Activated CD4-positive, alpha-beta T cell treated with anti-CD3 and anti-CD28 coated beads, Interleukin-2, amount 10 ng/mL, durations not matched to agents 7 days and 5 days (primary cell): Measurements from ENCODE around the gene CHCHD4. TPM values are rescaled to one million over a fixed set of nuclear protein-coding genes. Genes with fewer than 3 reads are reported as not detected.
"Not testable (repeated sequence)": the region's sequence is repeated elsewhere in the genome, so short reads cannot be mapped to it uniquely, and the experiment has no call there.

Experiments
- CTCF ChIA-PET: fragments of 350-600 bp; sonication (Branson Sonifier 250); formaldehyde crosslinking; loops from one replicate; lab custom pipeline; 2021; ENCODE audit warnings: antibody characterized with exemption; lab: Charles Lee
- POLR2A ChIA-PET: fragments of 350-600 bp; sonication (Branson Sonifier 250); formaldehyde crosslinking; loops from one replicate; lab custom pipeline; 2021; ENCODE audit warnings: antibody characterized with exemption; lab: Charles Lee
- DNase-seq: peaks from one replicate; pipeline ENCODE4 v3.0.0-alpha.2; 2020
- H3K27ac Mint-ChIP-seq: one replicate; pipeline ENCODE4 v1.8.0; 2021; ENCODE audit warnings: mild to moderate bottlenecking, moderate library complexity, mixed read lengths
- H3K27me3 Mint-ChIP-seq: one replicate; pipeline ENCODE4 v1.8.0; 2021; ENCODE audit warnings: mixed read lengths
- H3K36me3 Mint-ChIP-seq: one replicate; pipeline ENCODE4 v1.8.0; 2021; ENCODE audit warnings: low read depth, mixed read lengths
- H3K4me1 Mint-ChIP-seq: one replicate; pipeline ENCODE4 v1.8.0; 2021; ENCODE audit warnings: mixed read lengths
- H3K4me3 Mint-ChIP-seq: one replicate; pipeline ENCODE4 v1.8.0; 2021; ENCODE audit warnings: mild to moderate bottlenecking, moderate library complexity, mixed read lengths
- H3K9me3 Mint-ChIP-seq: one replicate; pipeline ENCODE4 v1.8.0; 2021; ENCODE audit warnings: mixed read lengths
- total RNA-seq, 2 experiments: library from RNA; stranded (reverse); gene quantifications; one replicate each; pipeline ENCODE4 v1.2.3, GENCODE V29; 2021

Gene CHCHD4
- total RNA-seq, 2 experiments from 2014 or later, result 12.7 to 13.2 TPM

- no peaks in the 10 kb centered on the region for H3K4me1 Mint-ChIP-seq
- ChIA-PET POLR2A (no interaction called here), CTCF (no interaction called here)
- H3K27me3 Mint-ChIP-seq, result peaks cover 20% of the 10 kb centered on the region
- DNase-seq, result no peak
- H3K36me3 Mint-ChIP-seq, result no peaks in the 10 kb centered on the region
- H3K9me3 Mint-ChIP-seq, result peaks cover 5% of the 10 kb centered on the region
- H3K4me3 Mint-ChIP-seq, result no peak overlapping the region
- no peak overlapping the region for H3K27ac Mint-ChIP-seq
Observed at GRCh38 chr3:14097616-14098391, 26.9 kb downstream of the CHCHD4 start.

- DNase-seq, result no peak
- ChIA-PET CTCF (no interaction called here), POLR2A (no interaction called here)
- H3K27ac Mint-ChIP-seq, result no peak overlapping the region
- H3K4me3 Mint-ChIP-seq, result no peak overlapping the region
- peaks cover 5% of the 10 kb centered on the region for H3K9me3 Mint-ChIP-seq
- no peaks in the 10 kb centered on the region for H3K36me3 Mint-ChIP-seq
- peaks cover 15% of the 10 kb centered on the region for H3K27me3 Mint-ChIP-seq
- H3K4me1 Mint-ChIP-seq, result no peaks in the 10 kb centered on the region
Observed at GRCh38 chr3:14096742-14097141, 27.9 kb downstream of the CHCHD4 start.

- Mint-ChIP-seq H3K4me1 (no peaks in the 10 kb centered on the region), H3K9me3 (peaks cover 5% of the 10 kb centered on the region), H3K27me3 (peaks cover 6% of the 10 kb centered on the region), H3K36me3 (no peaks in the 10 kb centered on the region), H3K4me3 (no peak overlapping the region), H3K27ac (no peak overlapping the region)
- POLR2A ChIA-PET, result no interaction called here
- CTCF ChIA-PET, result interaction anchor here (1.7 kb wide), 1 partner anchor 20 kb away, joined by 3 read pairs; no protein-coding TSS in a partner anchor
- DNase-seq, result no peak
Observed at GRCh38 chr3:14093831-14094230, 30.8 kb downstream of the CHCHD4 start.

- no peaks in the 10 kb centered on the region for H3K4me1 Mint-ChIP-seq
- no peak for DNase-seq
- ChIA-PET POLR2A (interaction anchor here (0.6 kb wide), 1 partner anchor 542 kb away, joined by 4 read pairs; no protein-coding TSS in a partner anchor), CTCF (interaction anchor here (0.7 kb wide), 1 partner anchor 55 kb away, joined by 5 read pairs; no protein-coding TSS in a partner anchor)
- no peak overlapping the region for H3K4me3 Mint-ChIP-seq
- no peak overlapping the region for H3K27ac Mint-ChIP-seq
- peaks cover 3% of the 10 kb centered on the region for H3K9me3 Mint-ChIP-seq
- no peaks in the 10 kb centered on the region for H3K36me3 Mint-ChIP-seq
- H3K27me3 Mint-ChIP-seq, result peaks cover 3% of the 10 kb centered on the region
Observed at GRCh38 chr3:14092464-14092863, 32.2 kb downstream of the CHCHD4 start.

- CTCF ChIA-PET, H3K36me3 Mint-ChIP-seq: not testable (repeated sequence)
Observed at GRCh38 chr3:14091959-14092358, 32.7 kb downstream of the CHCHD4 start.

GRCh38 chr3:14087461-14087860 lies 37.2 kb downstream of the CHCHD4 start:
- CTCF ChIA-PET, H3K4me1 Mint-ChIP-seq, DNase-seq, H3K27ac Mint-ChIP-seq, H3K36me3 Mint-ChIP-seq, H3K27me3 Mint-ChIP-seq, H3K4me3 Mint-ChIP-seq, POLR2A ChIA-PET: not testable (repeated sequence)
- peaks cover 13% of the 10 kb centered on the region for H3K9me3 Mint-ChIP-seq

More at GRCh38 chr3:14091959-14092358, 32.7 kb downstream of the CHCHD4 start:
- H3K4me3 Mint-ChIP-seq, H3K27me3 Mint-ChIP-seq, H3K27ac Mint-ChIP-seq, POLR2A ChIA-PET, DNase-seq, H3K9me3 Mint-ChIP-seq, H3K4me1 Mint-ChIP-seq: not testable (repeated sequence)

GRCh38 chr3:14082108-14082657 lies 42.5 kb downstream of the CHCHD4 start:
- H3K4me1 Mint-ChIP-seq, result peaks cover 10% of the 10 kb centered on the region
- DNase-seq, result no peak
- H3K36me3 Mint-ChIP-seq, result peaks cover 6% of the 10 kb centered on the region
- H3K27ac Mint-ChIP-seq, result peak overlapping the region; percentile 72
- H3K4me3 Mint-ChIP-seq, result no peak overlapping the region
- H3K27me3 Mint-ChIP-seq, result no peaks in the 10 kb centered on the region
- ChIA-PET CTCF (interaction anchor here (0.9 kb wide), 1 partner anchor 30 kb away, joined by 3 read pairs; no protein-coding TSS in a partner anchor), POLR2A (no interaction called here)
- peaks cover 29% of the 10 kb centered on the region for H3K9me3 Mint-ChIP-seq

GRCh38 chr3:14077310-14077709 lies 47.4 kb downstream of the CHCHD4 start:
- Mint-ChIP-seq H3K9me3 (peaks cover 19% of the 10 kb centered on the region), H3K27me3 (peaks cover 4% of the 10 kb centered on the region), H3K4me3 (no peak overlapping the region), H3K27ac (no peak overlapping the region), H3K36me3 (peaks cover 7% of the 10 kb centered on the region), H3K4me1 (peaks cover 7% of the 10 kb centered on the region)
- CTCF ChIA-PET, result no interaction called here
- no peak for DNase-seq
- POLR2A ChIA-PET, result no interaction called here

GRCh38 chr3:14075233-14075632 lies 49.4 kb downstream of the CHCHD4 start:
- DNase-seq, H3K4me3 Mint-ChIP-seq, H3K4me1 Mint-ChIP-seq, CTCF ChIA-PET, H3K27ac Mint-ChIP-seq, H3K36me3 Mint-ChIP-seq, H3K27me3 Mint-ChIP-seq, POLR2A ChIA-PET: not testable (repeated sequence)
- peaks cover 14% of the 10 kb centered on the region for H3K9me3 Mint-ChIP-seq

- Mint-ChIP-seq H3K4me1 (no peaks in the 10 kb centered on the region), H3K36me3 (no peaks in the 10 kb centered on the region), H3K4me3 (no peak overlapping the region), H3K27me3 (peaks cover 3% of the 10 kb centered on the region), H3K27ac (no peak overlapping the region), H3K9me3 (no peaks in the 10 kb centered on the region)
- no peak for DNase-seq
- ChIA-PET CTCF (no interaction called here), POLR2A (no interaction called here)
Observed at GRCh38 chr3:14064910-14065309, 59.8 kb downstream of the CHCHD4 start.

GRCh38 chr3:14063152-14063551 lies 61.5 kb downstream of the CHCHD4 start:
- Mint-ChIP-seq H3K4me1 (no peaks in the 10 kb centered on the region), H3K9me3 (no peaks in the 10 kb centered on the region), H3K27me3 (peaks cover 3% of the 10 kb centered on the region), H3K4me3 (no peak overlapping the region), H3K27ac (no peak overlapping the region), H3K36me3 (no peaks in the 10 kb centered on the region)
- ChIA-PET CTCF (interaction anchor here (1.2 kb wide), 1 partner anchor 13 kb away, joined by 3 read pairs; no protein-coding TSS in a partner anchor), POLR2A (no interaction called here)
- DNase-seq, result no peak
